Frontal cortex (tissue), 4 donors: ENCODE results near the gene CACNA2D3. TPM values are rescaled to one million over a fixed set of nuclear protein-coding genes. Genes with fewer than 3 reads are reported as not detected.

Source experiments
- DNase-seq, 2 donors: peaks; one replicate each; pipeline ENCODE4 v3.0.0; 2012; ENCODE audit warnings: low spot score in 2 of 2
- FAIRE-seq: peaks from 2 replicates; lab custom pipeline; 2012; peaks lifted over from hg19 to GRCh38; lab: Jason Lieb, UNC
- total RNA-seq: library from RNA; depleted of rRNA; stranded (reverse); fragments of >200 nt; gene quantifications from one replicate; pipeline ENCODE4 v1.2.3, GENCODE V29; 2014
- donor health status: control.
- donor health status: control.
- donor health status: control.

The CACNA2D3 gene
- total RNA-seq, 1 donor from 2014 or later, result 30.6 TPM

- no peak for DNase-seq
- no peak for FAIRE-seq
Observed at GRCh38 chr3:54311211-54311747, 188.9 kb downstream of the CACNA2D3 start.

GRCh38 chr3:54312156-54312899 is 190.0 kb downstream of the CACNA2D3 start:
- DNase-seq (no peak), FAIRE-seq (no peak)

- FAIRE-seq (no peak), DNase-seq (no peak)
Observed at GRCh38 chr3:54313418-54313817, 191.1 kb downstream of the CACNA2D3 start.

GRCh38 chr3:54321520-54321919 is 199.2 kb downstream of the CACNA2D3 start:
- no peak for FAIRE-seq
- DNase-seq, result no peak

- FAIRE-seq (no peak), DNase-seq (no peak)
Observed at GRCh38 chr3:54322354-54322753, 200.0 kb downstream of the CACNA2D3 start.

GRCh38 chr3:54324103-54324502 is 201.8 kb downstream of the CACNA2D3 start:
- DNase-seq (no peak), FAIRE-seq (no peak)

- no peak for FAIRE-seq
Observed at GRCh38 chr3:54326951-54327350, 204.6 kb downstream of the CACNA2D3 start.

GRCh38 chr3:54331341-54331740 is 209.0 kb downstream of the CACNA2D3 start:
- FAIRE-seq (no peak), DNase-seq (no peak)

More at GRCh38 chr3:54326951-54327350, 204.6 kb downstream of the CACNA2D3 start:
- no peak for DNase-seq

GRCh38 chr3:54337846-54338245 is 215.5 kb downstream of the CACNA2D3 start:
- FAIRE-seq, result no peak
- no peak for DNase-seq

GRCh38 chr3:54339608-54340007 is 217.3 kb downstream of the CACNA2D3 start:
- FAIRE-seq (no peak), DNase-seq (no peak)

- no peak for DNase-seq
- no peak for FAIRE-seq
Observed at GRCh38 chr3:54341811-54342210, 219.5 kb downstream of the CACNA2D3 start.

- no peak for DNase-seq
- no peak for FAIRE-seq
Observed at GRCh38 chr3:54342676-54343075, 220.3 kb downstream of the CACNA2D3 start.

- FAIRE-seq (no peak), DNase-seq (no peak)
Observed at GRCh38 chr3:54343495-54343894, 221.1 kb downstream of the CACNA2D3 start.

- no peak for FAIRE-seq
- DNase-seq, result no peak
Observed at GRCh38 chr3:54344601-54345231, 222.4 kb downstream of the CACNA2D3 start.

- FAIRE-seq, result no peak
Observed at GRCh38 chr3:54345847-54346375, 223.6 kb downstream of the CACNA2D3 start.

GRCh38 chr3:54347060-54347459 is 224.7 kb downstream of the CACNA2D3 start:
- DNase-seq (no peak), FAIRE-seq (no peak)

More at GRCh38 chr3:54345847-54346375, 223.6 kb downstream of the CACNA2D3 start:
- DNase-seq, result no peak

- FAIRE-seq, result no peak
- DNase-seq, result no peak
Observed at GRCh38 chr3:54347933-54348332, 225.6 kb downstream of the CACNA2D3 start.

- no peak for FAIRE-seq
- DNase-seq, result no peak
Observed at GRCh38 chr3:54349231-54349652, 226.9 kb downstream of the CACNA2D3 start.

- DNase-seq (no peak), FAIRE-seq (no peak)
Observed at GRCh38 chr3:54349691-54350090, 227.3 kb downstream of the CACNA2D3 start.

- DNase-seq, result no peak
- no peak for FAIRE-seq
Observed at GRCh38 chr3:54353546-54353945, 231.2 kb downstream of the CACNA2D3 start.

GRCh38 chr3:54353946-54354345 is 231.6 kb downstream of the CACNA2D3 start:
- DNase-seq (no peak), FAIRE-seq (no peak)
